Nephron progenitor cell (in vitro differentiated cells): ENCODE data around the gene SCGB1C2.

ENCODE experiments used
- DNase-seq: peaks from one replicate; pipeline ENCODE4 v3.0.0; 2021
- H3K27ac Mint-ChIP-seq: 2 replicates; pipeline ENCODE4 v1.8.0; 2021; ENCODE audit warnings: mild to moderate bottlenecking, moderate library complexity, mixed read lengths
- H3K27me3 Mint-ChIP-seq: 2 replicates; pipeline ENCODE4 v1.8.0; 2021; ENCODE audit warnings: mild to moderate bottlenecking, low read depth, mixed read lengths; ENCODE audit not compliant: poor library complexity
- H3K36me3 Mint-ChIP-seq: 2 replicates; pipeline ENCODE4 v1.8.0; 2021; ENCODE audit warnings: low read depth, mixed read lengths
- H3K4me1 Mint-ChIP-seq: 2 replicates; pipeline ENCODE4 v1.8.0; 2021; ENCODE audit warnings: mixed read lengths
- H3K4me3 Mint-ChIP-seq: 2 replicates; pipeline ENCODE4 v1.8.0; 2021; ENCODE audit warnings: mild to moderate bottlenecking, moderate library complexity, mixed read lengths
- H3K9me3 Mint-ChIP-seq: 2 replicates; pipeline ENCODE4 v1.8.0; 2021; ENCODE audit warnings: mild to moderate bottlenecking, moderate library complexity, mixed read lengths
- TF ChIP-seq, protein P1 (sequence below): fragments of 200-600 bp; sonication (generic); IDR thresholded peaks from 2 replicates; pipeline ENCODE4 v1.5.0; 2021; ENCODE audit warnings: antibody characterized with exemption

Gene SCGB1C2

GRCh38 chr17:177155-177554 lies 39.8 kb downstream of the SCGB1C2 start:
- no peak for DNase-seq
- Mint-ChIP-seq H3K4me1 (peaks cover 30% of the 10 kb centered on the region), H3K27ac (no peak overlapping the region), H3K9me3 (no peaks in the 10 kb centered on the region), H3K4me3 (no peak overlapping the region), H3K27me3 (peaks cover 11% of the 10 kb centered on the region), H3K36me3 (no peaks in the 10 kb centered on the region)
- TF ChIP-seq, protein P1, sequence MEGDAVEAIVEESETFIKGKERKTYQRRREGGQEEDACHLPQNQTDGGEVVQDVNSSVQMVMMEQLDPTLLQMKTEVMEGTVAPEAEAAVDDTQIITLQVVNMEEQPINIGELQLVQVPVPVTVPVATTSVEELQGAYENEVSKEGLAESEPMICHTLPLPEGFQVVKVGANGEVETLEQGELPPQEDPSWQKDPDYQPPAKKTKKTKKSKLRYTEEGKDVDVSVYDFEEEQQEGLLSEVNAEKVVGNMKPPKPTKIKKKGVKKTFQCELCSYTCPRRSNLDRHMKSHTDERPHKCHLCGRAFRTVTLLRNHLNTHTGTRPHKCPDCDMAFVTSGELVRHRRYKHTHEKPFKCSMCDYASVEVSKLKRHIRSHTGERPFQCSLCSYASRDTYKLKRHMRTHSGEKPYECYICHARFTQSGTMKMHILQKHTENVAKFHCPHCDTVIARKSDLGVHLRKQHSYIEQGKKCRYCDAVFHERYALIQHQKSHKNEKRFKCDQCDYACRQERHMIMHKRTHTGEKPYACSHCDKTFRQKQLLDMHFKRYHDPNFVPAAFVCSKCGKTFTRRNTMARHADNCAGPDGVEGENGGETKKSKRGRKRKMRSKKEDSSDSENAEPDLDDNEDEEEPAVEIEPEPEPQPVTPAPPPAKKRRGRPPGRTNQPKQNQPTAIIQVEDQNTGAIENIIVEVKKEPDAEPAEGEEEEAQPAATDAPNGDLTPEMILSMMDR = no peak

- Mint-ChIP-seq H3K4me3 (no peak overlapping the region), H3K9me3 (no peaks in the 10 kb centered on the region), H3K36me3 (no peaks in the 10 kb centered on the region), H3K27me3 (peaks cover 16% of the 10 kb centered on the region), H3K4me1 (peaks cover 36% of the 10 kb centered on the region), H3K27ac (no peak overlapping the region)
- TF ChIP-seq, protein P1 = no peak
- no peak for DNase-seq
Observed at GRCh38 chr17:177762-178161, 40.4 kb downstream of the SCGB1C2 start.

DNA sequence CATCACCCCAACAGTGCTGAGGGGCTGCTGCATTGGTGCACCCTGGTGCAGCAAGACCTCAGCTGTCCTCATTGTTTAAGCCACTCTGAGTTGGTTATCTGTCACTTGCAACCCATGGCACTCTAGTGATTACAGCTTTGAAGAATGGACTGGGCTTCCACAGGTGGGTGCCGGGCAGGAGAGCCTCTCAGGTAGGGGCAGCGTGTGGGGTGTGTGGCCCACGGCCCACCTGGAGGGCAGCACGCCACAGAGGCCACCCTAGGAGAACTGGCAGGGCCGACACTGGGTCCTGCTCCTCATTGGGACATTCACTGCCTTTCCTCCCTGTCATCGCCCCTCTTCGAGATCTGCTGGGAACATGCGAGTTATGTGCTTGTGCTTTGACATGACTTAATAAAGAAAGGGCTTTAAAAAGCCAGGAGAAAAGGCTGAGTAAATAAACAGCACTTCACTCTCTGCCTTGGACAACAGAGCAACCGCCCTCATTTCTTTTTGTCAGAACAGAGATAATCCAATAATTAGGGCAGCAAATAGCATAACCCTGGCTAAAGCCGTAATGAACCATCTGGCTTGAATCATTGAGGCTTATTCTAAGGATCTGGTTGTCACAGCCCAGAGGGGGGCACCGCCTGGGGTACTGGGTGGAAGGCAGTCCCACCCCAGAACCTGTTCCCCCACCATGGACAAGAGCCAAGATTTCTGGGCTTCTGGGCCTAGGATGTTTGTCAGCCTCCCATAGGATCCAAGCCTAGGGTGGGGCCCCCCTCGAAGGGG lies 41.1 kb downstream of the SCGB1C2 start:
- Mint-ChIP-seq H3K27ac (no peak overlapping the region), H3K9me3 (no peaks in the 10 kb centered on the region), H3K4me3 (no peak overlapping the region), H3K4me1 (peaks cover 36% of the 10 kb centered on the region), H3K27me3 (peaks cover 23% of the 10 kb centered on the region), H3K36me3 (no peaks in the 10 kb centered on the region)
- no peak for DNase-seq
- TF ChIP-seq, protein P1 = no peak

- Mint-ChIP-seq H3K9me3 (no peaks in the 10 kb centered on the region), H3K27me3 (peaks cover 29% of the 10 kb centered on the region), H3K4me1 (peaks cover 34% of the 10 kb centered on the region), H3K27ac (no peak overlapping the region), H3K36me3 (no peaks in the 10 kb centered on the region), H3K4me3 (no peak overlapping the region)
- TF ChIP-seq, protein P1 = no peak
- DNase-seq = no peak
Observed at GRCh38 chr17:179066-179432, 41.7 kb downstream of the SCGB1C2 start.

- peak overlapping the region; percentile 54 for H3K4me3 Mint-ChIP-seq
- TF ChIP-seq, protein P1 = no peak
- no peak for DNase-seq
Observed at GRCh38 chr17:179781-180380, 42.5 kb downstream of the SCGB1C2 start.

More at GRCh38 chr17:179781-180380, 42.5 kb downstream of the SCGB1C2 start:
- peaks cover 30% of the 10 kb centered on the region for H3K4me1 Mint-ChIP-seq
- no peak overlapping the region for H3K27ac Mint-ChIP-seq
- no peaks in the 10 kb centered on the region for H3K36me3 Mint-ChIP-seq
- no peaks in the 10 kb centered on the region for H3K9me3 Mint-ChIP-seq
- peaks cover 35% of the 10 kb centered on the region for H3K27me3 Mint-ChIP-seq
